Activated B cell treated with CpG ODN at 0.5 μM for 24 hours (primary cell): ENCODE data around the gene SMPD4. TPM values are rescaled to one million over a fixed set of nuclear protein-coding genes. Genes with fewer than 3 reads are reported as not detected.

Experiments
- total RNA-seq: library from RNA; stranded (reverse); gene quantifications from 2 replicates; pipeline ENCODE4 v1.2.3, GENCODE V29; 2022

Gene SMPD4
- total RNA-seq, 1 donor from 2014 or later, result 66.8 TPM

Other genes starting within 250 kb of the SMPD4 start
- not detected in 2 replicates for gene RAB6C, start 201.9 kb downstream of the SMPD4 start, total RNA-seq
- not detected in 2 replicates for gene POTEF, start 52.4 kb downstream of the SMPD4 start, total RNA-seq
- gene CCDC74B, start 36.5 kb downstream of the SMPD4 start, total RNA-seq, result 0.24 and 0.93 TPM in 2 replicates
- gene MZT2B, start 660 bp upstream of the SMPD4 start, total RNA-seq, result 143 and 151 TPM in 2 replicates
- not detected in 2 replicates for gene TUBA3E, start 16.8 kb upstream of the SMPD4 start, total RNA-seq
- gene IMP4, start 161.3 kb upstream of the SMPD4 start, total RNA-seq, result 121 and 140 TPM in 2 replicates
- 77.7 and 79.2 TPM in 2 replicates for gene PTPN18, start 174.5 kb upstream of the SMPD4 start, total RNA-seq